Renal pelvis (tissue), 4 donors: ENCODE results near the gene TRIM71. TPM values are rescaled to one million over a fixed set of nuclear protein-coding genes. Genes with fewer than 3 reads are reported as not detected.
"Not testable (repeated sequence)": the region's sequence is repeated elsewhere in the genome, so short reads cannot be mapped to it uniquely, and the experiment has no call there.

Experiments used
- DNase-seq: peaks from one replicate; pipeline ENCODE4 v3.0.0-alpha.2; 2013
- polyA plus RNA-seq, 3 donors: library from polyadenylated mRNA; unstranded; fragments of 120-200 nt; gene quantifications; one replicate each; pipeline ENCODE4 v1.2.1, GENCODE V29; 2013; ENCODE audit not compliant: insufficient read length in 3 of 3

TRIM71 gene
- polyA plus RNA-seq, 3 donors, result 6.6 to 9.4 (median 8.9) TPM

GRCh38 chr3:32886296-32886695, 68.5 kb downstream of the TRIM71 start:
- no peak for DNase-seq

GRCh38 chr3:32886911-32887310, 69.1 kb downstream of the TRIM71 start:
- no peak for DNase-seq

GRCh38 chr3:32888739-32889138, 70.9 kb downstream of the TRIM71 start:
- DNase-seq, result no peak

GRCh38 chr3:32890420-32891276, 72.9 kb downstream of the TRIM71 start:
- no peak for DNase-seq

GRCh38 chr3:32891365-32891764, 73.6 kb downstream of the TRIM71 start:
- no peak for DNase-seq

- no peak for DNase-seq
Observed at GRCh38 chr3:32892625-32893598, 75.1 kb downstream of the TRIM71 start.

GRCh38 chr3:32894977-32895376, 77.2 kb downstream of the TRIM71 start:
- no peak for DNase-seq

GRCh38 chr3:32895701-32896100, 77.9 kb downstream of the TRIM71 start:
- no peak for DNase-seq

GRCh38 chr3:32896143-32896542, 78.3 kb downstream of the TRIM71 start:
- DNase-seq, result no peak

- no peak for DNase-seq
Observed at GRCh38 chr3:32897001-32897601, 79.3 kb downstream of the TRIM71 start.

GRCh38 chr3:32897981-32898623, 80.3 kb downstream of the TRIM71 start:
- DNase-seq, result no peak

GRCh38 chr3:32899265-32899664, 81.5 kb downstream of the TRIM71 start:
- no peak for DNase-seq

GRCh38 chr3:32901005-32901932, 83.5 kb downstream of the TRIM71 start:
- no peak for DNase-seq

- not testable (repeated sequence) for DNase-seq
Observed at GRCh38 chr3:32902887-32903371, 85.1 kb downstream of the TRIM71 start.

GRCh38 chr3:32903953-32904352, 86.2 kb downstream of the TRIM71 start:
- no peak for DNase-seq

GRCh38 chr3:32909999-32910398, 92.2 kb downstream of the TRIM71 start:
- DNase-seq, result no peak

GRCh38 chr3:32910954-32911353, 93.2 kb downstream of the TRIM71 start:
- no peak for DNase-seq

GRCh38 chr3:32912046-32912445, 94.2 kb downstream of the TRIM71 start:
- DNase-seq, result no peak

- DNase-seq, result no peak
Observed at GRCh38 chr3:32913790-32914446, 96.1 kb downstream of the TRIM71 start.

GRCh38 chr3:32919920-32920319, 102.1 kb downstream of the TRIM71 start:
- no peak for DNase-seq
